Measurements from ENCODE around the gene KCNQ1OT1.

KCNQ1OT1 gene

DNA sequence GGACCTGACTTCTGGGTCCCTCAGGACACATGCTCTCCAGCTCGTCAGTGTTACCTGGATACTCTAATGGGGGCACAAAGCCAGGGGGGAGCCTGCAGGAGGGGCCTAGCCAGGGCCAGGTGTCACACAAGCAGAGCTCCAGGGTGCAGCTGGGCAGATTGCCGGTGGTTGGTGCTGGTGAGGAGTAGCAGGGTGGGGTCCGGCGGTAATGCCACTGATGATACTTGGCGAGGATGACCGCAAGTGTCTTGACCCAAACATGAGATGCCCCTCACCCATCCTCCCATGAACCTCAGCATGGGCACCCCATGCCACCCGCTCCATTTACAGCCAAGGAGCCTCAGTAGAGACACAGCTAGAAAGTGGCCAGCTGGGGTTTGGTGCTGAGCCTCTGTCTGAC lies 15.1 kb upstream of the KCNQ1OT1 start:
- POLR2A ChIA-PET, result no interaction called here

DNA sequence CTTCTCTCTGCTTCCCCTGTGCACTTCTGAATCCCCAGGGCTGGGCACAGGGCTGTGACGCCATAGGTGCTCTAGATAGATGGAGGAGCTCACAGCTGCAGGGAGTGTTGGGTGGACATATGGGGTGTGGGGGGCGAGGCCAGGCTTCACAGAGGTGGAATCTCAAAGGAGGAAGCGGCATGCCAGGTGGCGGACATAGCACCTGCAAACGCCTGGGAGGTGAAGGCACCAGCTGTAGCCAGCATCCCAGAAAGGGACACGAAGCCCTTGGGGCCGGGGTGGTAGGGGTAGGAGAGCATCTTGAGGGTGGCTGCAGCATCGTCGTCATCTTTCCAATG lies 14.6 kb upstream of the KCNQ1OT1 start:
- ChIA-PET CTCF (interaction anchor here (0.7 kb wide), 1 partner anchor 12 kb away, joined by 3 read pairs; no protein-coding TSS in a partner anchor), POLR2A (no interaction called here)
- DNase-seq (ENCODE audit: extremely low spot score), result no peak
- TF ChIP-seq, protein P1, sequence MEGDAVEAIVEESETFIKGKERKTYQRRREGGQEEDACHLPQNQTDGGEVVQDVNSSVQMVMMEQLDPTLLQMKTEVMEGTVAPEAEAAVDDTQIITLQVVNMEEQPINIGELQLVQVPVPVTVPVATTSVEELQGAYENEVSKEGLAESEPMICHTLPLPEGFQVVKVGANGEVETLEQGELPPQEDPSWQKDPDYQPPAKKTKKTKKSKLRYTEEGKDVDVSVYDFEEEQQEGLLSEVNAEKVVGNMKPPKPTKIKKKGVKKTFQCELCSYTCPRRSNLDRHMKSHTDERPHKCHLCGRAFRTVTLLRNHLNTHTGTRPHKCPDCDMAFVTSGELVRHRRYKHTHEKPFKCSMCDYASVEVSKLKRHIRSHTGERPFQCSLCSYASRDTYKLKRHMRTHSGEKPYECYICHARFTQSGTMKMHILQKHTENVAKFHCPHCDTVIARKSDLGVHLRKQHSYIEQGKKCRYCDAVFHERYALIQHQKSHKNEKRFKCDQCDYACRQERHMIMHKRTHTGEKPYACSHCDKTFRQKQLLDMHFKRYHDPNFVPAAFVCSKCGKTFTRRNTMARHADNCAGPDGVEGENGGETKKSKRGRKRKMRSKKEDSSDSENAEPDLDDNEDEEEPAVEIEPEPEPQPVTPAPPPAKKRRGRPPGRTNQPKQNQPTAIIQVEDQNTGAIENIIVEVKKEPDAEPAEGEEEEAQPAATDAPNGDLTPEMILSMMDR (IDR thresholded peaks at IDR 0.05; ENCODE audit: control extremely low read depth, extremely low read depth, low read depth, missing control alignments), result no peak

More for the DNA sequence above, 15.1 kb upstream of the KCNQ1OT1 start:
- DNase-seq (ENCODE audit: extremely low spot score), result no peak
- CTCF ChIA-PET, result interaction anchor here (0.7 kb wide), 1 partner anchor 13 kb away, joined by 3 read pairs; no protein-coding TSS in a partner anchor
- TF ChIP-seq, protein P1 (IDR thresholded peaks at IDR 0.05; ENCODE audit: control extremely low read depth, extremely low read depth, low read depth, missing control alignments), result no peak

DNA sequence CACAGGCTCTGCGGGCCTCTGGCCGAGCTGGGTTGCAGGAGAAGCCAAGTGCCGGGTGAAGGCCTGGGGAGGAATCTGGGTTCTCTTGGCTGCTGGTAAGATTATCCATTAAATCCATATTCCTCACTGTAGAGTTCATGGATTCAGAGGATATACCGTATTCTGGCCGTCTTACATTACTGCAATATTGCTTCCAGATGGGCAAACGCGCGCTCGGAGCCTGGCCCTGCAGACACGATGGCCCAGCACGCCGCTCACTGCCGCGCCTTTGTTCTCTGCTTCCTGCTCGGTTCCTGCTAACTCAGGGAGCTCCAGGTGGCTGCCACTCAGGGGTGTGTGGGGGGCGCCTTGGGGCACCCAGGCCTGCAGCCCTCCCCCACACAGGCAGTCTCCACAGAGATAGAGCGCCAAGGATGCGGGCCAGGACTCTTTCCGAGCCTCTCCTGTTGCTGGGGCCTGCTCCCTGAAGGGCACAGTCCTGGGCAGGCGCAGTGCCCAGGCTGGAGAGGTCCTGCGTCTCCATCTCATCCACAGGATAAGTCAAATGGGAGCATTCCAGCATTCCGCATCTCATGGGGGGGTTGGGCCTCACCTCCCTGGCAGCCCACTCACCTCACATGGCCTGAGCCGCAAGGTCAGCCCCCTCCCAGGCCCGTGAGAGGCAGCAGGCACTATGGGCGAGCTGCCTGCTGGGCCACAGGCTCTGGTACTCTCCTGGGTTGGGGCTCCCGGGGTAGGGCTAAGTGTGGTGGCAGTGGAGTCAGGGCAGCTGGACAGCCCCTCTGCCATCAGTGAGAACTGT lies 14.1 kb upstream of the KCNQ1OT1 start:
- POLR2A ChIA-PET, result no interaction called here
- no peak for DNase-seq (ENCODE audit: extremely low spot score)
- TF ChIP-seq, protein P1 (IDR thresholded peaks at IDR 0.05; ENCODE audit: control extremely low read depth, extremely low read depth, low read depth, missing control alignments), result no peak
- CTCF ChIA-PET, result no interaction called here

DNA sequence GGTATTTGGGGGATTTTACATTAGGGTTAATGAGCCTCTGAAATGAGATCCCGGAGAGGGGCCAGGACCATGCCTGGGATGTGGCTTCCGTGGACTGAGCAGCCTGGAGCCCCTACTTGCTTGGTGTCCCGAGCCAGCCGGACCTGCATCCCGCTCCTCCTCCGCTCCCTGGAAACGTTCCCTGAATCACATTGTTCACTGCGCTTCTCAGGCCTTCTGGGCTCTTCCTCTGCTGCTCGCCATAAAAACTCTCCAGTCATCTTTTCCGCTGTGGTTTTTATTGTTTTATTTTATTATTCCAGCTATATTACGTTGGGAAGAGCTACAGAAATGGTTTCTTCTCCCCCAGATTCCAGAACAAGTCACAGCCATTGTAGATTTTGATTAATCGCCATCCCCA lies 13.3 kb upstream of the KCNQ1OT1 start:
- POLR2A ChIA-PET, result no interaction called here
- TF ChIP-seq, protein P1 (IDR thresholded peaks at IDR 0.05; ENCODE audit: control extremely low read depth, extremely low read depth, low read depth, missing control alignments), result no peak
- no peak for DNase-seq (ENCODE audit: extremely low spot score)
- CTCF ChIA-PET, result no interaction called here

DNA sequence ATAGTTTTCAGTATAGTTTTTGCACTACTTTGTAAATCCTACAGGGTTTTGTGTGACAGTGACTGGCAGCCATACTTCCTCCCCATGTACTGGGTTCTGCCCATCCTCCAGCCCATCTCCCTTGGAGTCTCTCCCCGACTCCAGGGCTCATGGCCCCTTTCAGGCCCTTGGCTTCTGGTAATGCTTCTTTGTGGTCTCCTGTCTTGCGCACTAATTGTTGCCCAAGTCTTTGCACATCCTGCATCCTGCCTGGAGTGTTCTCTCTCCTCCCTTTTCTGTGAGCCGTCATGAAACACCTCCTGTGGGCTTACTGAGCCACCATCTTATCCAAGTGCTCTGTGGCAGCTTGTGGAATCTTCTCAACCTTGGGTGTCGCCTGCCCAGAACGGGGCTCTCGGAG lies 11.4 kb upstream of the KCNQ1OT1 start:
- no peak for DNase-seq (ENCODE audit: extremely low spot score)
- POLR2A ChIA-PET, result no interaction called here
- TF ChIP-seq, protein P1 (IDR thresholded peaks at IDR 0.05; ENCODE audit: control extremely low read depth, extremely low read depth, low read depth, missing control alignments), result no peak
- CTCF ChIA-PET, result no interaction called here

DNA sequence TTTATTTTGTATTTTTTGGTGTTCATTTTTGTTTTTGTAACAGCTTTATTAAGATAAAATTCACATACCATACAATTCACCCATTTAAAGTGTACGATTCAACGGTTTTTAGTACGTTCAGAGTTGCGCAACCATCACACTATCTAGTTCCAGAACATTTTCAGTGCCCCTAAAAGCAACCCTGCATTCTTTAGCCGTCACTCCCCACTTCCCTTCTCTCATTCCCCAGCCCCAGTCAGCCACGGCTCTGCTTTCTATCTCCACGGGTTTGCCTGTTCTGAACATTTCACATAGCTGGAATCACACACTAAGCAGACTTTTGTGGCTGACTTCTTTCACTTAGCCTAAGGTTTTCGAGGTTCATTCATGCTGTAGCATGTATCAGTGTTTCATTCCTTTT lies 9.6 kb upstream of the KCNQ1OT1 start:
- DNase-seq (ENCODE audit: extremely low spot score), result no peak
- ChIA-PET POLR2A (no interaction called here), CTCF (no interaction called here)
- TF ChIP-seq, protein P1 (IDR thresholded peaks at IDR 0.05; ENCODE audit: control extremely low read depth, extremely low read depth, low read depth, missing control alignments), result no peak
